ENCODE data around the gene FAM193A.

DNA sequence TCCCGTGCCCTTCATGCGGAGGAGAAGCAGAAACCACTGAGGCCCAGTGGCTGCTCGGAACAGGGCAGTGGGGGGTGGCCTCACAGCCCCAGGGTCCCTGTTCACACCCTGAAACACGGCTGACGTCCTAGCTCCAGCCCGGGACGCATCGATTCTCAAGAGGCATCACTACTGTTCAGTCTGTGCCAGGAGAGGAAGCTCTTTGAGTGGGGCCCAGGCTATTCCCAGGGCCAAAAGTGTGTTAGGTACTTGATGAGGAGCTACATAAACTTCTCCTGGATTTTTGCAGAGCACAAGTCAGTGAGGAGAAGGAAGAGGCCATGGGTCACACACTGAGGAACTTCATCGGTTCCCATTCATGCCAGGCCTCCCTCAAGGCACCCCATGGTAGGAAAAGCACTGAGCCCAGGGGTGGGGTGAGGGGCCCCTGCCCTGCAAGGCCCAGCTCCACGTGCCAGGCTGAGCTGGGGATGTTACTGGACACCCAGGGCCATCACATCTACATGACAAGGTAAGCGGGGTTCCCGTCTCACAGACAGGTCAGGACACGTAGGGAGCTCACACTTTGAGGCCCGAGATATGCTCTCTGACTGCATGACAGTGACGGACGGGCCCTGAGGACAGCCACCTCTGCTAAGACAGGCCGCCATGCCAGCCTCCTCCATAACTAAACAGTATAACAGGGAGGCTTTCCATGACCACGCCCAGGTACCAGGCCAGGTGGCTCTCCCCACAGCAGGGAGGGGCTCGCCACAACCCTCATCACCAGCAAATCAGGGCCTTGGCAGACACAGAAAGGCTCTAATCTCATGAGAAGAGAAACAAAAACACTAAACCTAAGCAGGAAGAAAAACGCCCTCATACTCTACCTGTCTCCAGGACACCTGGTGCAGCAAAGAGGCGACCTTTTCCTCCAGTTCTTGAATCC lies 207.3 kb downstream of the FAM193A start:
- no peak for TF ChIP-seq EZH2 (IDR thresholded peaks at IDR 0.05; ENCODE audit: borderline replicate concordance, low read length)
- TF ChIP-seq, protein P1, sequence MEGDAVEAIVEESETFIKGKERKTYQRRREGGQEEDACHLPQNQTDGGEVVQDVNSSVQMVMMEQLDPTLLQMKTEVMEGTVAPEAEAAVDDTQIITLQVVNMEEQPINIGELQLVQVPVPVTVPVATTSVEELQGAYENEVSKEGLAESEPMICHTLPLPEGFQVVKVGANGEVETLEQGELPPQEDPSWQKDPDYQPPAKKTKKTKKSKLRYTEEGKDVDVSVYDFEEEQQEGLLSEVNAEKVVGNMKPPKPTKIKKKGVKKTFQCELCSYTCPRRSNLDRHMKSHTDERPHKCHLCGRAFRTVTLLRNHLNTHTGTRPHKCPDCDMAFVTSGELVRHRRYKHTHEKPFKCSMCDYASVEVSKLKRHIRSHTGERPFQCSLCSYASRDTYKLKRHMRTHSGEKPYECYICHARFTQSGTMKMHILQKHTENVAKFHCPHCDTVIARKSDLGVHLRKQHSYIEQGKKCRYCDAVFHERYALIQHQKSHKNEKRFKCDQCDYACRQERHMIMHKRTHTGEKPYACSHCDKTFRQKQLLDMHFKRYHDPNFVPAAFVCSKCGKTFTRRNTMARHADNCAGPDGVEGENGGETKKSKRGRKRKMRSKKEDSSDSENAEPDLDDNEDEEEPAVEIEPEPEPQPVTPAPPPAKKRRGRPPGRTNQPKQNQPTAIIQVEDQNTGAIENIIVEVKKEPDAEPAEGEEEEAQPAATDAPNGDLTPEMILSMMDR (IDR thresholded peaks at IDR 0.05; ENCODE audit: low read length): no peak

Data from OCI-LY1 (cell line).